Activated CD4-positive, CD25-positive, alpha-beta regulatory T cell (primary cell): ENCODE results near the gene STEAP3.
A peak's percentile ranks its signal among the peaks of the same experiment; 100 is the strongest.

Source experiments
- DNase-seq, 4 experiments: peaks; one replicate each; lab custom pipeline; 2025; lab: John Stamatoyannopoulos, UW

The STEAP3 gene, protein sequence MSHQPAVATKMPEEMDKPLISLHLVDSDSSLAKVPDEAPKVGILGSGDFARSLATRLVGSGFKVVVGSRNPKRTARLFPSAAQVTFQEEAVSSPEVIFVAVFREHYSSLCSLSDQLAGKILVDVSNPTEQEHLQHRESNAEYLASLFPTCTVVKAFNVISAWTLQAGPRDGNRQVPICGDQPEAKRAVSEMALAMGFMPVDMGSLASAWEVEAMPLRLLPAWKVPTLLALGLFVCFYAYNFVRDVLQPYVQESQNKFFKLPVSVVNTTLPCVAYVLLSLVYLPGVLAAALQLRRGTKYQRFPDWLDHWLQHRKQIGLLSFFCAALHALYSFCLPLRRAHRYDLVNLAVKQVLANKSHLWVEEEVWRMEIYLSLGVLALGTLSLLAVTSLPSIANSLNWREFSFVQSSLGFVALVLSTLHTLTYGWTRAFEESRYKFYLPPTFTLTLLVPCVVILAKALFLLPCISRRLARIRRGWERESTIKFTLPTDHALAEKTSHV

GRCh38 chr2:119223521-119224390, at the start of gene STEAP3:
STEAP3 (plus strand) TSS chr2:119223834; CDS start chr2:119231013, 7,179 bp downstream.
- no peak for DNase-seq

DNA sequence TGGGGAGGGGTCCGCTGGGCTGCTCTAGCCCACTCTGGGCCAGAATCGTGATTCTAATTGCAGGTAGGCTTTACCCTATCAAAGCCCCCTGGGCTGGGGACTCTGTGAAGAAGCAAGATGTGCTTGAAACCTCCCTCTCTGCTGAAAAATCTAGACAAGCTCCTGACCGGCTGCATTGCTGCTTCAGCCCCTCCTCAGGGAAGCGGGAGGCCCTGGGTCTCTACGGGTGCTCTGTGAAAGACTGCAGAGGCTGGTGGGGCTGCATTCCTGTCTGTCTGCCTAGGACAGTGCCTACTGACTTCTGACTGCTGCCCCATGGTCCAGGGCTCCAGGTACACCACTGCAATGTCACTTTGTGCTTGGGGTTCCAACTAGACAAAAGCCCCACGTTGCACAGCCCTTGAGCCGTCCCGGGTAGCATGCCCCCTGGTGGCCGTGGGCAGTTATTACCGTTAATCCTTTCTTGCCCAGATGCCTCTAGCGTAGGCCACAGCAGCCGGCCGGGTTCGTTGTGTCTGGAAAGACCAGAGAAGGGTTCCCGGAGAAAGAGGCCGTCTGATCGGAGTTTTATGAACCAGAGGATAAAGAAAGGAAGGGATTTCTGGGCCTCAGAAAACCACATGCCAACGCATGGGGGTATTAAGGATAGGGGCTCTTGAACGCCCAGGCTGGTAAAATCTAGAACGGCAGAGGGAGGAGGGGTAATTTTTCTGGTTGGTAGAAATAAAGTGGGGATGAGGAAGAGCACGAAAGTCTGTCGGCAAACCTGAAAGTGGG, 49.2 kb upstream of the STEAP3 start:
- peak; percentile 14 to 39 (median 20) for DNase-seq

GRCh38 chr2:119174993-119175347, 48.7 kb upstream of the STEAP3 start:
- DNase-seq = no peak

GRCh38 chr2:119175517-119175916, 48.1 kb upstream of the STEAP3 start:
- DNase-seq = no peak

GRCh38 chr2:119177171-119177837, 46.3 kb upstream of the STEAP3 start:
- no peak for DNase-seq

DNA sequence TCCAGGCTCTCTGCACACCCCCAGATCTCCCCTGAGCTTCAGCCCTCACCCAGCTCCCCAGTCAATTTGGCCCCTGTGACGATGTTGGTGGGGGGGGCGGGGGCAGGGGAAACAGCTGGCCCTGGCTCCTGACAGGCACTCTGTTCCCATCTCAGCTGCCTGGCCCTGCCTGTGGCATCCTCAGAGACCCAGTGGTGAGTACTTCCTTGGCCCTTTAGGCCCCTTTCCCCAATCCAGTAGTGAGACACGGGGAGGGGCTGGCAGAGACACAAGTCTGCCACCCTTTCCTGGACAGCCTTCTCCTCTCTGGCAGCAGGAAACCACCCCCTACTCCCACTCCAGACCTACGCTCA, 45.8 kb upstream of the STEAP3 start:
- no peak for DNase-seq

DNA sequence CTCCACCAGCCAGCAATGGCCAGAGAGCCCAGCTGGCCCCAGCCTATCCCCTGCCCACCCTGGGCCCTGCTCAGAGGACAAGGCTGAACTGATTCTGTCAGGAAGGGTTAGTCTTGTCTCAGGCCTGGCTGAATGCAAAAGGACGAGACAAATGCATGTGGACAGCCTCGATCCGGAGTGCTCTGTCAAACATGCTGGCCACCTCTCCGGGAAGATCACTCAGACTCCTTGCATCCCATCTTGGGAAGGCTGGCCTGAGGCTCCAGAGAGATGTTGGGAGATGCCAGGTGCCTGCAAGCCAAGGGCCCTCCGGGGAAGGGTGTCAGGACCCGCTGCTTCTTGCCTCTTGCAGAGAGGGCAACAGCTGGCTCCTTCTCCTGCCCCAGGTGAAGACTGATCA, 44.9 kb upstream of the STEAP3 start:
- no peak for DNase-seq

GRCh38 chr2:119179202-119179601, 44.4 kb upstream of the STEAP3 start:
- DNase-seq = no peak

- DNase-seq = no peak
Measured at GRCh38 chr2:119179991-119180390, 43.6 kb upstream of the STEAP3 start.

DNA sequence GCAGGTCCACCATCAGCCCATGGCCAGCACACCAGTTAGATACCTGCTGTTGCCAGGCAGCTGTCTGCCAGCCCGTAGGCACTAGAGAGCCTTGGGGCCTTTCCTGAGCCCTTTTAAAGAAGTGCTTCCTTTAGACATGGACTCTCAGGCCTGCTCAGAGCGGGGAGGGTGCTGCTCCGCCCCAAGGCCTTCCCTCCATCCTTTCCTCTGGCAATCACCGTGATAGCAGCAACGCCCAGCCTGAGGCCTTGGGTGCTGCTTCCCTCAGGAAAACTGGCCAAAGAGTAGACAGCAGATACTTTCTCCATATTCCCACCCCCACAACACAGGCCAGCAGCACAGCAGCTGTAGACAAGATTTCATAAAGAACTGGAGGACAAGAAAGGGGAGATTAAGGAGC, 42.7 kb upstream of the STEAP3 start:
- no peak for DNase-seq

DNA sequence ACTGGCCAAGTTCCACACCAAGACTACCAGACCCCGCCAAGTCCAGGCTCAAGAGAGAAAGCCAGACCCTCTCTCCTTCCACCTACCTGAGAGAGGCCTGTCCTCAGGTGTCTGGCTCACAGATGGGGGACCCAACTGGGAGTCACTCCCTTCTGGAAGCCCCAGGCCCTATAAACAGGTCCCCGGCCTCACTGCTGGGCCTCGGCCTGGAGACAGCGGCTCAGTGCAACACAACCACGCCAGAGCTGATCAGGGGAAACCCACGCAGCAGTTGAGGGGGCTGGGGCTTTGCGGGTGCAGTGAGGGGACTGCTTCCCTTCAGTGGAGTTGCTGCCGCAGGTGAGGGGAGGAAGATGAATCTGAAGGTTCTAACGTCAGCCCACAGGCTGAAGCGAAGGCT, 42.2 kb upstream of the STEAP3 start:
- DNase-seq = no peak

DNA sequence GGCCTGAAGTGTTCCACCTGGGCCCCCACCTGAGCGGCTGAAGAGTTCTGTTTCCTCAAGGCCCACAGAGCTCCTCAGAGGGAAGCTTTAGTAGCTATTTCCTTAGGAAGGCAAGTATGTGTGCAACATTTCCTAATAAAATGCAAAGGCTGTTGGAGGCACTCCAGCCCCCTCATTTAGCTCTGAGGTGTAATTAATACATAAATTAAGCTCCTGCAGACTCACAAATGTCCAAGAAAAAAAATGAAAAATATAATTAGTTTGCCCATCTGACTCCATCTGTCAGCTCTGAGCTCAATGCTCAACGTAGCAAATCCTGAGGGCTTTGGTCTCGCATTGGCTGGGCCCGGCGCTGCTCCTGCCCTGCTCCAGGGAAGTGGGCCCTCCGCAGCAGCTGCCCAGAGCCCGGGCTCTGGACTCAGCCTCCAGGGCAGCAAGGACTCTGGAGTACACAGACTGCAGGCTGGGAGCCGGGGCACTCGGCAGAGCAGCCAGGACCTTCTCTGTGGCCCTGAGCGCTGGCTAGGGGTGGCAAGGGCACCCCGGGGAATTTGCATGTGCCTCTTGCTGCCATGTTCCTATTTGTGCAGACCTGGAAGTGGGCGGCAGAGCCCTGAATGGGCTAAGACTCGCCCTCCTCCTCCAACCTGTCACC, 41.7 kb upstream of the STEAP3 start:
- DNase-seq = no peak

DNA sequence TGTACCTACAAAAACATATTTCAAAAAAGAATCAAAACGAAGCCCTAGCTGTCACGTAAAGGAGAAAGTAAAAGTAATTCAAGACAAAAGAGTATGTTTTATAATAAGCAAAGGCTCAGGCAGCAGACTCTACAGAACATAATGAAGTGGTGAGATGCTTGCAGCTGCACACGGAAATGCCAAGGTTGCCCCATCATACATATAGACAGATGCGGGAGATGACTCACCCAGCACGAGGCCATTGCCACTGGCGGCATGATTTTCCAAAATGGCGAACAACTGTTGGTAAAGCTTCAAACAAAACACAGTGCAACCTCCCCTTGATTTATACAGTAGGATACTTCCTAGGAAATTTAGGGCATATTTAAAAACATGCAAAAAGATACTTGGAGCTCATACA, 39.1 kb upstream of the STEAP3 start:
- no peak for DNase-seq

- DNase-seq = no peak
Measured at GRCh38 chr2:119190321-119191111, 33.1 kb upstream of the STEAP3 start.

- DNase-seq = no peak
Measured at GRCh38 chr2:119192893-119193292, 30.7 kb upstream of the STEAP3 start.

GRCh38 chr2:119195001-119195400, 28.6 kb upstream of the STEAP3 start:
- DNase-seq = no peak

DNA sequence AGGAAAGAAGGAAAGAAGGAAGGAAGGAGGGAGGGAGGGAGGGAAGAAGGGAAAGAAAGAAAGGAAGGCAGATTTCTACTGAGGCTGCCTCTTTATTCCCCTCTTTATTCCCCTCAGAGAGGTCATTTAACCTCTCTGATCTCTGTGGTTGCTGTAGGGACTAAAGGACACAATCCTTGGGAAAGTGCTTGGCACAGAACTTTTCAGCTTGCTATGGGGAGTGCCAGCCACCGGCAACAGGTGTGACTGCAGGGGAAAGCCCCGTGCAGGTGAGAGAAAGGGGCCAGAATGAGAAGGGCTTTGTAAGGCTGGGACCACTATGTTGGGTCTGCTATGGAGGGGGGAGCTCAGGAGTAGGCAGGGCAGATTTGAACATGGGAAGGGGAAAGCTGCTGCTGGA, 27.7 kb upstream of the STEAP3 start:
- no peak for DNase-seq

DNA sequence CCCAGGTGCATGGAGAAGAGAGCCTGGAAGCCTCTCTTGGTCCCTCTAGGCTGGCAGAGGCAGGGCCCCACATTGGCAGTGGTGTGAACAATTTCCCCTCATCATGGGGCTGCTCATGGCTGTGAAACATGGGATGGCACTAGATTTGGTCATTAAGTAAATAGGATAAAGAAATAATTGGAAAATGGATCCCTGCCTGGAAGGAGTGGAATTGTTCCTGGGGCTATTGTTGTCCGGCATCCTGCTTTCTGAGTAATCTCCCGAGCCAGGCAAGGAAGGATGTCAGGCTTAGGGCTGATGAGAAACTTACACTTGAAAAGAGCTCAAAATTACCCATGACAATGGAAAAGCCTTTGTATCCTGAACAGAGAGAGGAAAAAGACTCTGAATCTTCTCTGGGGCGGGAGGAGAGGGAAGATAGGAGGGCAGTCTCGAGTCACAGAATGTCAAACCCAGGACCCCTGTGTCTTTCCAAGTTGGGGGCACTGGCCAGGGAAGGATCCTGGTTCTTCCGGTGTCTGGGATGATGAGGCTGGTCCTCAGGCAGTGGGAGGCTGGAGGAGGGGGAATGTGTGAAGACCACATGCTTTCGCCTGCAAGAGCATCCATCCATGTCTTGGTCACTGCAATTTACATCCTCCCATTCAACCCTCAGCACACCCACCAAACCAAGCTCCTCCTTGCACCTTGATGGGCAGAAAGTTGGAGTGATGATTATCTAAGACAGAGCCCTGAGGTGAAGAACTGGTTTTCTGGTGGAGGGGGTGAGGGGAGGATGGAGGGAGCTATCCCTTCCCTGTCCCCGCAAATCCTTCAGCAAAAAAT, 27.1 kb upstream of the STEAP3 start:
- DNase-seq = no peak

DNA sequence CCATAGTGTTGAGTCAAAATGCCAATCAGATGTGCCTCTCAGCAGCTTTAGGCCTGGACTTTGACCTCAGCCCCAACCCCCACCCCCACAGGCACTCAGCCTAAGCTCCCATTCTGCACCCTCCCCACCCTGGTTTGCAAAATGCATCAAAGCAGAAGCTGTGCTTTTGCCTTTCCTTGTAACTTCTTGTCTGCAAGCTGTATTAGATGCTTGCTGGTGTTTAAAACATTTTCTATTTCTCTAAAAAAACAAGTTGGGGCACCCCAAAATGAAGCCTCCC, 26.6 kb upstream of the STEAP3 start:
- DNase-seq = no peak
